GM18909 (cell line): Measurements from ENCODE around the gene PTGES3L.

Source experiments
- ATAC-seq: cut with Tn5 transposase; IDR thresholded peaks from one replicate; pipeline ENCODE4 v1.9.1; 2021; ENCODE audit warnings: mild to moderate bottlenecking; ENCODE audit not compliant: unreplicated experiment, poor library complexity

Gene PTGES3L

GRCh38 chr17:42979511-42980273, at the start of gene PTGES3L:
Gene PTGES3L (minus strand): TSS chr17:42980080. CDS start chr17:42980053, 27 bp downstream.
- ATAC-seq = no peak

- ATAC-seq = no peak
These were observed 48.5 kb upstream of the PTGES3L start for GRCh38 chr17:43028221-43028861.

- no peak for ATAC-seq
These were observed 47.5 kb upstream of the PTGES3L start for GRCh38 chr17:43027091-43028032.

GRCh38 chr17:43026595-43026994, 46.7 kb upstream of the PTGES3L start:
- no peak for ATAC-seq

- no peak for ATAC-seq
These were observed 46.1 kb upstream of the PTGES3L start for GRCh38 chr17:43025766-43026537.

- no peak for ATAC-seq
These were observed 45.4 kb upstream of the PTGES3L start for GRCh38 chr17:43025290-43025657.

GRCh38 chr17:43024407-43025289, 44.8 kb upstream of the PTGES3L start, which contains the start of gene RND2:
Gene RND2 (plus strand): TSS chr17:43025231. CDS start chr17:43025348, 117 bp downstream.
- ATAC-seq = no peak

DNA sequence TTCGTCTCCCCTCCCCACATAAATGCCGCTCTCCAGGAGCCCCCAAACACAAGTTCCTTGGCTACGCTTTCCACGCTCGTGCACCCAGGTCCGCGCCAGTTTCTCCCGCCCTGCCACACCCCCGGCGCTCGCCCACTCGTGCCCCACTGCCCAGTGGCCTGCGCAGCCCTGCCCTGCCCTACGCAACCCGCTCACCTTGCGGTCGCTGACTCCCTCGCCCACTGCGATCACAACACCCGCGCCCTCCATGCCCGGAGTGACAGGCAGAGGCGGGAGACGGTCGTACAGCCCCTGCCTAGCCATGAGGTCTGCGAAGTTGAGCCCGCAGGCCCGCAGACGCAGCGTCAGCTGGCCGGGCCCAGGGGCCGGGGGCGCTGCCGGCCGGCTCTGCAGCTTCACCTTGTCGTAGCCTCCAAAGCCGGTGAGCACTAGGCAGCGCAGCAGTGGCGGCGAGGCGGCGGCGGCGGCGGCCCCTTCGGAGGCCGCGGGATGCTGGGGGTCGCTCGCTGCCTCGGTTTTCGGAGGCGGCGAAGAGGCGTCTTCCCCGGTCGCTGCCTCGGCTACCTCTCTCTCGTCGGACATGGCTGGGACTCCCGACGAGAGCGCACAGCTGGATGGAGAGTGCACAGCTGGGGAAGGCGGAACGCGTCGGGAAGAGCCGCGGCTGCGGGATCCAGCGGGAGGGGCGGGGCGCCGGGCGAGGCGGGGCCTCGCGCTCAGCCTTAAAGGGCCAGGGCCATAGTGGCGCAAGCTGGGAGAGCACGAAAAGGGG, 42.0 kb upstream of the PTGES3L start, which contains the start of gene VAT1:
VAT1 (minus strand) TSS at position 645 of the 772 bp plus-strand sequence; CDS start at position 582, 63 bp downstream.
- no peak for ATAC-seq

- no peak for ATAC-seq
These were observed 41.2 kb upstream of the PTGES3L start for GRCh38 chr17:43020789-43021740.

DNA sequence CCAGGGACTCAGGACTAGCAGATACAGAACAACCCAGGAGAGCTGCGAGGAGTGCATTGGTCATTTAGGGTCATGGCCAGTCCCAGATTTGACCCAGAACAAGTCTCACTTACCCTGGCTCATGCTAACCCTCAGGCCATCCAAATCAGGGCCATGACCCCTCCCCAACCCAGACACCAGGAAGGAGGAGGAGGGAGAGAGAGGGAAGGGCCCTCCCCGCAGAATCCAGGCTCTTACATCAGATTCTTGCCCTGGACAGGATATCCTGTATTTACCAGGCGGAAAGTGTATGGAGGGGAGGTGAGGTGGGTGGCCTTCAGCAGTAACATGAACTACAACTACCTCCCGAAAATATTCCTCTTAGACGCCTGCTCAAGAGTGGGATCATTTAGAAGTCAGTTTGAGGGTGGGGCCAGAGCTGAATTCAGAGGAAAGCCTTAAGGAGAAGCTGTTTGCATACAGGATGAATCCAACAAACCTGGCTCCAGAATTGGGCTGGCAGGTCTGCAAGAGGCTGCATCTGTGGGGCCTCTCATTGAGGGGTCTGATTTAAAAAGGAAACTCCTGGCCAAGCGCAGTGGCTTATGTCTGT, 40.2 kb upstream of the PTGES3L start:
- ATAC-seq = no peak

GRCh38 chr17:43019418-43019817, 39.5 kb upstream of the PTGES3L start:
- ATAC-seq = no peak

- ATAC-seq = no peak
These were observed 39.1 kb upstream of the PTGES3L start for GRCh38 chr17:43018932-43019331.

GRCh38 chr17:43018008-43018853, 38.4 kb upstream of the PTGES3L start:
- no peak for ATAC-seq

DNA sequence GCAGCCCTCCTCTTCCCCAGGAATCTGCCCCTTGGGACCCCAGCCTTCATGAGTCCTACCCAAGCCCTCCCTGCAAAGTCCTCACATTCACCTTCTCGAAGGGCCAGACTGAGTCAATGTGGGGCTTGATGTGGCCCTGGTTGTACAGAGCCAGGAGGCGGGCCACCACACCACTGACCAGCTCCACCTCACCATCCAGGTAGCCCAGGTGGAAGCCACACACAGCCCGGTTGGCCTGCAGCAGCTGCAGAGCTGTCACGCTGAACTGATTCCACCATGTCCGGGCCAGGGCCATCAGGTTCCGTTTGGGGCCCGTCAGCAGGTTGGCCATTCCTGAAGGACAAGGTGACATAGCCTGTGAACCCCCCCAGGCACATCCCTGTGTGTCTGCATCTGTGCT, 36.3 kb upstream of the PTGES3L start:
- no peak for ATAC-seq

- ATAC-seq = no peak
These were observed 35.7 kb upstream of the PTGES3L start for GRCh38 chr17:43015579-43015978.
